Lung (tissue), 12 donors: ENCODE results near the gene KCP. TPM values are rescaled to one million over a fixed set of nuclear protein-coding genes. Genes with fewer than 3 reads are reported as not detected.

Experiments used
- ATAC-seq: fragments of 200-7000 bp; cut with Tn5 transposase; one replicate; pipeline ENCODE4 v1.9.1; 2020; ENCODE audit warnings: moderate number of reproducible peaks; ENCODE audit not compliant: insufficient read depth, low FRiP score
- DNase-seq, 3 donors: peaks; one replicate each; pipeline ENCODE4 v3.0.0-alpha.2; 2013 to 2017
- H3K27ac ChIP-seq, 2 donors: one replicate each; pipeline ENCODE4 v1.5.1; 2013; ENCODE audit warnings: mild to moderate bottlenecking in 2 of 2, moderate library complexity in 2 of 2, control low read depth in 1 of 2, inconsistent platforms in 1 of 2, low read depth in 1 of 2, low read length in 1 of 2
- H3K27me3 ChIP-seq, 3 donors: one replicate each; pipeline ENCODE4 v1.5.1; 2013; ENCODE audit warnings: low read length in 2 of 3; ENCODE audit not compliant: control insufficient read depth in 3 of 3, insufficient read depth in 3 of 3
- H3K36me3 ChIP-seq, 4 donors: one replicate each; pipeline ENCODE4 v1.5.1; 2013; ENCODE audit warnings: low read length in 4 of 4, mild to moderate bottlenecking in 1 of 4, moderate library complexity in 1 of 4; ENCODE audit not compliant: control insufficient read depth in 4 of 4, insufficient read depth in 4 of 4
- H3K4me1 ChIP-seq, 5 donors: one replicate each; pipeline ENCODE4 v1.5.1; 2013; ENCODE audit warnings: low read length in 5 of 5, mild to moderate bottlenecking in 2 of 5, moderate library complexity in 1 of 5; ENCODE audit not compliant: control insufficient read depth in 5 of 5, insufficient read depth in 5 of 5
- H3K4me3 ChIP-seq: one replicate; pipeline ENCODE4 v1.5.1; 2013; ENCODE audit warnings: mild to moderate bottlenecking, control low read depth, moderate library complexity
- H3K9ac ChIP-seq, 2 donors: one replicate each; pipeline ENCODE4 v1.5.1; 2013; ENCODE audit warnings: low read length in 2 of 2, control low read depth in 1 of 2; ENCODE audit not compliant: insufficient read depth in 1 of 2
- H3K9me3 ChIP-seq, 4 donors: one replicate each; pipeline ENCODE4 v1.5.1; 2013; ENCODE audit warnings: low read length in 3 of 4, mild to moderate bottlenecking in 1 of 4, moderate library complexity in 1 of 4; ENCODE audit not compliant: control insufficient read depth in 4 of 4, insufficient read depth in 3 of 4
- CTCF ChIP-seq: IDR thresholded peaks from 2 replicates; pipeline ENCODE4 v1.5.1; 2012; ENCODE audit warnings: mild to moderate bottlenecking; ENCODE audit errors: control extremely low read depth, extremely low read depth
- WGBS, 2 donors: extraction: QIAGEN DNeasy Blood & Tissue Kit; methylation state at CpG; one replicate each; pipeline ENCODE4 v1.1.7; 2013; 5-methylcytosine and 5-hydroxymethylcytosine counted together
- polyA plus RNA-seq, 2 donors: library from polyadenylated mRNA; stranded (reverse); fragments of 200-250 nt; gene quantifications; one replicate each; pipeline ENCODE4 v1.2.1, GENCODE V29; 2013
- total RNA-seq, 2 donors: library from RNA; depleted of rRNA in 1 of 2; stranded (reverse); fragments of >200 nt in 1 of 2; gene quantifications; one replicate each; pipeline ENCODE4 v1.2.1, GENCODE V29; 2014 to 2021
- donor health status: control.
- donor health status: control.
- donor health status: Bipolar disorder and iron deficiency.
- donor health status: healthy.
- donor health status: DM: yes; HTN: yes; CAD: no.

Gene KCP
- total and polyA plus RNA-seq, 4 donors, result 0.22 to 3.9 (median 0.56) TPM

DNA sequence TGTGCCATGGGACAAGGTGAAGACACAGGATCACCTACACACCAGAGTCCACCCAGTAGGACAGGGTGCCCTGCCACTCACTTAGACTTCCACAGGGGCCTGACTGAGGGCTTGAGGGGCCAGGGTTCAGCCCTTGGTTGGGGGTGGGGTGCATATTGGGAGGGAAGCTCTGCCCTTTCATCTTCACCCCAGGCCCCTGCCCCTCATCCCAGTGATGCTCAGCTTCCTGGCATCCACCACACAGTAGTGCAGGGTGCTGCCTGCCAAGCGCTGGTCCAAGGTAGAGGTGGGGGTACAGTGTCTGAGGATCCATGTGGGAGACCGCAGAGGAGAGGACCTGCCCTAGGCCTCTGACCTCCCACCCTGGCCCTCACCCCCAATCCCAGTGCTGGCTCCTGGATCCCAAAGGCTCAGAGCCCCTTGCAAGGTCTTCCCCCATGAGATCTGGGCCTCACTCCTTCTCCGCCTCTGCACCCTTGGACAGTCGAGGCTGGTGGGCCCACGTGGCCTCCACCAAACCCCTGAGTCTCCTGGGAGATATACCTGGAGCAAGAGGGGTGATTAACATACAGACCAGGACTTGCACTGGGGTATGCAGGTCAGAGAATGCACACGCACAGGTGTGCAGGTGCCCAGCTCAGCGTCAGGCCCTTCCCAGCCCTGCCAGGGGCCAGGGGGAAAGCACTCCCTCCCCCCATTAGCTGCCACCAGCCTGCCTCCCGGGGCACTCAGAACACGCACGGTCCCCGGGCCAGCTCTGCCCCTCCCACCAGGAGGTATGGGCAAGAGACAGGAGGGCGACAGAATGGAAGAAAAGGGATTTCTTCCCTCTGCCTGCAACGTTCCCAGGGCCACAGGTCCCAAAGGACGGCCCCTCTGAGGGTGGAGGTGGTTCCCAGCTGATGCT is 18.6 kb upstream of the KCP start:
- Histone ChIP-seq H3K9ac (no peak overlapping the region), H3K27ac (no peak overlapping the region), H3K36me3 (no peaks in the 10 kb centered on the region), H3K27me3 (peaks cover 0 to 2% (median 0%) of the 10 kb centered on the region in 3 donors), H3K4me3 (no peak overlapping the region), H3K9me3 (peaks cover 0 to 1% (median 0%) of the 10 kb centered on the region in 4 donors), H3K4me1 (no peaks in the 10 kb centered on the region)
- DNase-seq (no peak), ATAC-seq (no peak)
- WGBS, 2 donors, result 86% methylated on average over 14 of the region's 14 CpGs
- no peak for TF ChIP-seq CTCF

GRCh38 chr7:128928159-128928813 is 17.8 kb upstream of the KCP start:
- no peak for DNase-seq
- H3K9me3 ChIP-seq, result peaks cover 0 to 1% (median 0%) of the 10 kb centered on the region in 4 donors
- peaks cover 0 to 2% (median 0%) of the 10 kb centered on the region in 3 donors for H3K27me3 ChIP-seq
- H3K4me1 ChIP-seq, result no peaks in the 10 kb centered on the region
- WGBS, 2 donors, result 97 to 98% methylated on average over 8 of the region's 8 CpGs
- H3K27ac ChIP-seq, result no peak overlapping the region
- H3K4me3 ChIP-seq, result no peak overlapping the region
- H3K36me3 ChIP-seq, result no peaks in the 10 kb centered on the region
- ATAC-seq, result no peak
- H3K9ac ChIP-seq, result no peak overlapping the region
- no peak for TF ChIP-seq CTCF

- no peak for TF ChIP-seq CTCF
- ATAC-seq (no peak), DNase-seq (no peak)
- peaks cover 0 to 6% (median 6%) of the 10 kb centered on the region in 3 donors for H3K27me3 ChIP-seq
- no peak overlapping the region for H3K9ac ChIP-seq
- H3K4me1 ChIP-seq, result peaks cover 0 to 5% (median 0%) of the 10 kb centered on the region in 5 donors
- H3K9me3 ChIP-seq, result no peaks in the 10 kb centered on the region
- H3K27ac ChIP-seq, result no peak overlapping the region
- no peak overlapping the region for H3K4me3 ChIP-seq
- no peaks in the 10 kb centered on the region for H3K36me3 ChIP-seq
- 71 to 72% methylated on average over 8 of the region's 8 CpGs for WGBS, 2 donors
These were observed 14.4 kb upstream of the KCP start for GRCh38 chr7:128924707-128925588.
